CD4-positive, alpha-beta memory T cell (primary cell): ENCODE data around the gene SPTBN5. TPM values are rescaled to one million over a fixed set of nuclear protein-coding genes. Genes with fewer than 3 reads are reported as not detected.

Experiments used
- CTCF ChIA-PET: fragments of 350-600 bp; sonication (Branson Sonifier 250); formaldehyde crosslinking; loops from one replicate; lab custom pipeline; 2021; ENCODE audit warnings: inconsistent platforms; ENCODE audit not compliant: partially characterized antibody; lab: Charles Lee
- POLR2A ChIA-PET: fragments of 350-600 bp; sonication (Branson Sonifier 250); formaldehyde crosslinking; loops from one replicate; lab custom pipeline; 2021; ENCODE audit not compliant: partially characterized antibody; lab: Charles Lee
- DNase-seq, 5 donors: peaks; one replicate each; pipeline versions ENCODE4 v3.0.0 to v3.0.0-alpha.2; 2020 to 2022; ENCODE audit warnings: mixed read lengths in 1 of 5
- H3K27ac ChIP-seq: one replicate; pipeline ENCODE4 v1.7.0; 2013; ENCODE audit warnings: low read depth, low read length
- H3K27me3 ChIP-seq: 2 replicates; pipeline ENCODE4 v1.7.0; 2013; ENCODE audit warnings: mild to moderate bottlenecking, low read length, moderate library complexity; ENCODE audit not compliant: insufficient read depth
- H3K36me3 ChIP-seq: 2 replicates; pipeline ENCODE4 v1.7.0; 2013; ENCODE audit warnings: mild to moderate bottlenecking, low read length, moderate library complexity; ENCODE audit not compliant: insufficient read depth
- H3K4me1 ChIP-seq: 2 replicates; pipeline ENCODE4 v1.7.0; 2013; ENCODE audit warnings: mild to moderate bottlenecking, low read length, moderate library complexity; ENCODE audit not compliant: insufficient read depth
- H3K4me3 ChIP-seq, 2 donors: one replicate each; pipeline ENCODE4 v1.7.0; 2013; ENCODE audit warnings: low read length in 2 of 2, mild to moderate bottlenecking in 1 of 2
- H3K9me3 ChIP-seq, 2 donors: one replicate each; pipeline ENCODE4 v1.7.0; 2013; ENCODE audit warnings: low read length in 2 of 2, control low read depth in 1 of 2; ENCODE audit not compliant: control insufficient read depth in 1 of 2
- H3K27ac Mint-ChIP-seq, 7 donors: one replicate each; pipeline ENCODE4 v1.8.0; 2020 to 2021; ENCODE audit warnings: mixed read lengths in 7 of 7, mild to moderate bottlenecking in 6 of 7, inconsistent platforms in 3 of 7, moderate library complexity in 3 of 7
- H3K27me3 Mint-ChIP-seq, 2 donors: one replicate each; pipeline ENCODE4 v1.8.0; 2020 to 2021; ENCODE audit warnings: mixed read lengths in 2 of 2
- H3K36me3 Mint-ChIP-seq, 2 donors: one replicate each; pipeline ENCODE4 v1.8.0; 2020 to 2021; ENCODE audit warnings: mixed read lengths in 2 of 2, inconsistent platforms in 1 of 2, mild to moderate bottlenecking in 1 of 2
- H3K4me1 Mint-ChIP-seq, 4 donors: one replicate each; pipeline ENCODE4 v1.8.0; 2020 to 2021; ENCODE audit warnings: mixed read lengths in 4 of 4, mild to moderate bottlenecking in 1 of 4
- H3K4me3 Mint-ChIP-seq, 8 donors: one replicate each; pipeline ENCODE4 v1.8.0; 2020 to 2021; ENCODE audit warnings: mixed read lengths in 8 of 8, mild to moderate bottlenecking in 7 of 8, moderate library complexity in 6 of 8, inconsistent platforms in 3 of 8
- H3K9me3 Mint-ChIP-seq, 8 donors: one replicate each; pipeline ENCODE4 v1.8.0; 2020 to 2021; ENCODE audit warnings: mixed read lengths in 8 of 8, mild to moderate bottlenecking in 5 of 8, inconsistent platforms in 3 of 8, moderate library complexity in 1 of 8
- intact Hi-C: fragments of 100-400 bp; cut with micrococcal nuclease; formaldehyde crosslinking; loops from one replicate; pipeline ENCODE4 v1.15.1; 2023
- polyA plus RNA-seq, 2 donors: library from polyadenylated mRNA; unstranded; fragments of 300-500 nt; fragmentation: Illumina TruSeq; gene quantifications; one replicate each; pipeline ENCODE4 v1.2.3, GENCODE V29; 2021
- total RNA-seq, 2 experiments: library from RNA; stranded (reverse); gene quantifications; one replicate each; pipeline ENCODE4 v1.2.3, GENCODE V29; 2021

The SPTBN5 gene
- total and polyA plus RNA-seq, 4 experiments from 2014 or later = 0.03 to 2.7 (median 2.4) TPM; not detected in 1

DNA sequence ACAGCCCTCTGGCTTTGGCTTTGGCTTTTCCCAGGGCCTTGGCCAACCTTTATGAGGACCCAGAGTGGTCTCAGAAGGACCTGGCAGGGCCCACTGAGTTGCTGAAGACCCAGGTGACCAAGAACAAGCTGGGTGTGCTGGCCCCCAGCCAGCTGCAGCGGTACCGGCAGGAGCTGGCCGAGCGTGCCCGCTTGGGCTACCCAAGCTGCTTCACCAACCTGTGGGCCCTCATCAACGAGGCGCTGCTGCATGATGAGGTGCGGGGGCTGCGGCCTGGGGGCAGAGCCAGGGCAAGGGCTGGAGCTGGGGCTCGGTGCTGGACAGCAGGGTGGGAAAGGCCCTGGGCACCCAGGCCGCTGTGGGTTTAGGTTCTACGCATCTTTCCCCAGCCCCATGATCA is 49.0 kb downstream of the SPTBN5 start:
- ChIA-PET CTCF (interaction anchor here (1.6 to 2.3 kb wide), 2 partner anchors 13 to 60 kb away, joined by 4 to 10 read pairs; no protein-coding TSS in a partner anchor), POLR2A (no interaction called here)
- intact Hi-C loops = no loop called here
- Histone ChIP-seq H3K27ac (no peak overlapping the region), H3K9me3 (no peaks in the 10 kb centered on the region), H3K36me3 (peaks cover 24% of the 10 kb centered on the region), H3K27me3 (no peaks in the 10 kb centered on the region), H3K4me3 (no peak overlapping the region), H3K4me1 (no peaks in the 10 kb centered on the region)
- no peak overlapping the region for H3K27ac Mint-ChIP-seq
- H3K9me3 Mint-ChIP-seq = no peaks in the 10 kb centered on the region
- no peak for DNase-seq
- H3K4me3 Mint-ChIP-seq = no peak overlapping the region
- no peaks in the 10 kb centered on the region for H3K4me1 Mint-ChIP-seq
- H3K27me3 Mint-ChIP-seq = no peaks in the 10 kb centered on the region
- H3K36me3 Mint-ChIP-seq = peaks cover 0 to 45% of the 10 kb centered on the region in 2 donors

DNA sequence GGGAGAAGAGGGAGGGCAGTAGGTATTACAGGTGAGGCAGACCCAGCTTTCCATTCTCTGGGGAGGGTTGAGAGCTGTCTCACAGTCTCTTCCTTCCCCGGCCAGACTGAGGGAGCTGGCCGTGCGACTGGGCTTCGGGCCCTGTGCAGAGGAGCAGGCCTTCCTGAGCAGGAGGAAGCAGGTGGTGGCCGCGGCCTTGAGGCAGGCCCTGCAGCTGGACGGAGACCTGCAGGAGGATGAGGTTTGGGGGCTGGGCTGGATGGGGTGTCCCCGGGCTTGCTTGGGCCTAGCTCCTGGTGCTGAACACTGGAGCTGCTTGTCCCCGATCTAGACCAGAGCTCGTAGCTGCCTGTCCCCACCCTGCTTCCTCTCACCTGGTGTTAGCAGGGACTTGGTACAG is 50.3 kb downstream of the SPTBN5 start:
- Mint-ChIP-seq H3K27ac (no peak overlapping the region), H3K36me3 (peaks cover 0 to 41% of the 10 kb centered on the region in 2 donors), H3K27me3 (no peaks in the 10 kb centered on the region), H3K4me1 (no peaks in the 10 kb centered on the region), H3K4me3 (no peak overlapping the region), H3K9me3 (no peaks in the 10 kb centered on the region)
- H3K4me1 ChIP-seq = no peaks in the 10 kb centered on the region
- H3K27me3 ChIP-seq = no peaks in the 10 kb centered on the region
- ChIA-PET POLR2A (interaction anchor here (1.2 kb wide), 1 partner anchor 11 kb away, joined by 3 read pairs; no protein-coding TSS in a partner anchor), CTCF (interaction anchor here (0.9 to 1.5 kb wide), 2 partner anchors 61 to 71 kb away, joined by 3 to 4 read pairs; no protein-coding TSS in a partner anchor)
- no peak overlapping the region for H3K4me3 ChIP-seq
- intact Hi-C loops = no loop called here
- H3K9me3 ChIP-seq = no peaks in the 10 kb centered on the region
- DNase-seq = no peak
- H3K36me3 ChIP-seq = peaks cover 24% of the 10 kb centered on the region
- no peak overlapping the region for H3K27ac ChIP-seq

DNA sequence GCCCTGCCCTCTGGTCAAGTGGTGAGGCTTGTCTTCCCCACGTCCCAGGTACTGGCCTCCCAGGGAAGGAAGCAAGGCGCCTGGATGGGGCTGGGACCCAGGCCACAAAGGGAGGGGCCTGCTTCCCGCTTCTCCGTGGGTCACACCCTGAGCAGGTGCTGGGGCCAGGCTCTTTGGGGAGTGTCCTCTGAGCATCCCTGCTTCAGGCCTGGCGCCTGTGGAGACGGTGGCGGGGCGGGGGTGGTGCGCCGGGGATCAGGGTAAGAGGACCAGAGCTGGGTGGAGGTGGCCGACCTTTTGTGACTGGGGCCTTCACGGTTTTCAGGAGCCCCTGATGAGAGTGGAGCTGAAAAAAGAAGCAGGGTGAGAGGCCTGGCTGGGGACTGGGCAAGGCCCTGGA is 51.6 kb downstream of the SPTBN5 start:
- intact Hi-C loops = no loop called here
- Histone ChIP-seq H3K27ac (no peak overlapping the region), H3K27me3 (no peaks in the 10 kb centered on the region), H3K4me1 (no peaks in the 10 kb centered on the region), H3K9me3 (no peaks in the 10 kb centered on the region), H3K4me3 (no peak overlapping the region), H3K36me3 (peaks cover 16% of the 10 kb centered on the region)
- Mint-ChIP-seq H3K27me3 (no peaks in the 10 kb centered on the region), H3K4me1 (peaks cover 0 to 2% (median 0%) of the 10 kb centered on the region in 4 donors), H3K36me3 (peaks cover 0 to 32% of the 10 kb centered on the region in 2 donors), H3K9me3 (no peaks in the 10 kb centered on the region), H3K4me3 (no peak overlapping the region), H3K27ac (no peak overlapping the region)
- POLR2A ChIA-PET = interaction anchor here (1.2 kb wide), 1 partner anchor 10 kb away, joined by 3 read pairs; no protein-coding TSS in a partner anchor
- CTCF ChIA-PET = no interaction called here
- DNase-seq = no peak

DNA sequence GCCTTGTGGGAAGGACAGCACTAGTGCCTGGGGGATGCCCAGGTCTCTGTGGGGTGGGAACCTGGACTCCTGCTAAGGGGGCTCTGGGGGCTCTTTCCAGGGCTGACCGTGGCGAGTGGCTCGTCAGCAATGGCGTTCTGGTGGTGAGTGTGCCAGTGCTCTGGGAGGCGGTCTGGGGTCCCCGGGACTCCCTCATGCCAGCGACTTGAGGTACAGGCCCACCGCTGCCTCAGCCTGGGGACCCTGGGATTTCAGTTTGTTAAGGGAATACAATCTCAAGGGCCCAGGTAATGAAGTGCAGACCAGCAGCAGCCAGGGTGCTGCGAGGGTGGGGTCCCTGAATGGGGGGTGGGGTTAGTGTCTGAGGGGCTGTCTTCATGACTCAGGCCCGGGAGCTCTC is 52.7 kb downstream of the SPTBN5 start:
- DNase-seq = no peak
- Histone ChIP-seq H3K27me3 (no peaks in the 10 kb centered on the region), H3K9me3 (no peaks in the 10 kb centered on the region), H3K27ac (no peak overlapping the region), H3K4me3 (no peak overlapping the region), H3K36me3 (peaks cover 16% of the 10 kb centered on the region), H3K4me1 (no peaks in the 10 kb centered on the region)
- ChIA-PET POLR2A (no interaction called here), CTCF (no interaction called here)
- no peaks in the 10 kb centered on the region for H3K9me3 Mint-ChIP-seq
- H3K4me3 Mint-ChIP-seq = no peak overlapping the region
- no peaks in the 10 kb centered on the region for H3K27me3 Mint-ChIP-seq
- H3K4me1 Mint-ChIP-seq = peaks cover 0 to 5% (median under 1%) of the 10 kb centered on the region in 4 donors
- H3K36me3 Mint-ChIP-seq = peaks cover 0 to 28% of the 10 kb centered on the region in 2 donors
- intact Hi-C loops = no loop called here
- H3K27ac Mint-ChIP-seq = peak overlapping the region in 1 of 7 donors; percentile 47

DNA sequence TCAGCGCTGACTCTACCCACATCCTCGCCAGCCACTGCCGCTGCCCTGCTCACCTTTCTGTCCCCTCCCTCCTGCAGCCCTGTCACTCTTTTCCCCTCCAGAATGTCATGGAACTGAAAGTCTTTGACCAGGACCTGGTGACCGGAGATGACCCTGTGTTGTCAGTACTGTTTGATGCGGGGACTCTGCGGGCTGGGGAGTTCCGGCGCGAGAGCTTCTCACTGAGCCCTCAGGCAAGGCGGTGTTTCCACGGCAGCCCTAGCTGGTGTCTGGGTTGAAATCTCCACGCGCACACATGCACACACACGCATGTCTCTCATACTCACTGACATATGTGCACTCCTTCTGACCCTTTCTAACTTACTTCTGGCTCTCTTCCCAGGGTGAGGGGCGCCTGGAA is 53.2 kb downstream of the SPTBN5 start:
- CTCF ChIA-PET = no interaction called here
- H3K9me3 ChIP-seq = no peaks in the 10 kb centered on the region
- POLR2A ChIA-PET = no interaction called here
- no peaks in the 10 kb centered on the region for H3K9me3 Mint-ChIP-seq
- intact Hi-C loops = no loop called here
- no peak overlapping the region for H3K27ac ChIP-seq
- no peak overlapping the region for H3K4me3 ChIP-seq
- peaks cover 0 to 5% (median 2%) of the 10 kb centered on the region in 4 donors for H3K4me1 Mint-ChIP-seq
- peaks cover 0 to 27% of the 10 kb centered on the region in 2 donors for H3K36me3 Mint-ChIP-seq
- DNase-seq = no peak
- H3K36me3 ChIP-seq = peaks cover 16% of the 10 kb centered on the region
- H3K27me3 ChIP-seq = no peaks in the 10 kb centered on the region
- no peak overlapping the region for H3K27ac Mint-ChIP-seq
- H3K4me1 ChIP-seq = no peaks in the 10 kb centered on the region
- H3K27me3 Mint-ChIP-seq = no peaks in the 10 kb centered on the region
- no peak overlapping the region for H3K4me3 Mint-ChIP-seq

DNA sequence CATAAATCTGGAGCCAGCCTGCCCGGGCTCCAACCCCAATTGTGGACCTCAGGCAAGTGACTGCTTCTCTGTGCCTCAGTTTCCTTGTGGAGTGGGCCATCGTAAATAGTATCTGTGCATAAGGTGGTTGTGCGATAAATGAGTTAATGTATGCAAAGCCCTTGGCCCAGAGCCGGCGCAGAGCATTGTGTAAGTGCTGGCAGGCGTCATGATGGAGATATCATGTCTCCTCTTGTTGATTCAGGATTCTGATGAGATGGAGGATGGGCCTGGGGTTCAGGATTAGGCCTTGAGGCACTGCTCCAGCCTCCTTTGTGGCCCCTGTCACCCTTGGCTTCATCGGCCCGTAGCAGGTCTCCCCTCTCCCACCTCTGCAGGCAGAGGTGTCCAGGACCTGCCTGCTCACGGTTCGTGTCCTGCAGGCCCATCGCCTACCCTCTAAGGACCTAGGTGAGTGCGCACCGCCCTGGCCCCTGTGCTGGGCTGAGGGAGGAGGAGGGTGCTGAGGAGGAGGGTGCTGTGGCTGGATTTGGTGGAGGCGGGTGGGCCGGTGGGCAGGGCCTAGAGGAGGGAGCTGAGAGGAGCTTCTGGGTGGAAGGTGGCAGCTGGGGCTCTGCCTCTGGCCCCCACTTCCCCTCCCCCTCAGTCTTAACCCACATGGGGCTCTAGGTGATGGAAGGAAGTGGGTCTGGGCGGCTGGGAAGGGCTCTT is 53.9 kb downstream of the SPTBN5 start:
- Mint-ChIP-seq H3K36me3 (peaks cover 0 to 26% of the 10 kb centered on the region in 2 donors), H3K27ac (peak overlapping the region in 1 of 7 donors; percentile 47), H3K4me1 (peaks cover 0 to 6% (median 2%) of the 10 kb centered on the region in 4 donors), H3K27me3 (no peaks in the 10 kb centered on the region), H3K4me3 (no peak overlapping the region), H3K9me3 (no peaks in the 10 kb centered on the region)
- no peak for DNase-seq
- H3K27me3 ChIP-seq = no peaks in the 10 kb centered on the region
- ChIA-PET CTCF (no interaction called here), POLR2A (no interaction called here)
- peaks cover 13% of the 10 kb centered on the region for H3K36me3 ChIP-seq
- H3K4me1 ChIP-seq = no peaks in the 10 kb centered on the region
- intact Hi-C loops = no loop called here
- H3K9me3 ChIP-seq = no peaks in the 10 kb centered on the region
- H3K27ac ChIP-seq = no peak overlapping the region
- no peak overlapping the region for H3K4me3 ChIP-seq

DNA sequence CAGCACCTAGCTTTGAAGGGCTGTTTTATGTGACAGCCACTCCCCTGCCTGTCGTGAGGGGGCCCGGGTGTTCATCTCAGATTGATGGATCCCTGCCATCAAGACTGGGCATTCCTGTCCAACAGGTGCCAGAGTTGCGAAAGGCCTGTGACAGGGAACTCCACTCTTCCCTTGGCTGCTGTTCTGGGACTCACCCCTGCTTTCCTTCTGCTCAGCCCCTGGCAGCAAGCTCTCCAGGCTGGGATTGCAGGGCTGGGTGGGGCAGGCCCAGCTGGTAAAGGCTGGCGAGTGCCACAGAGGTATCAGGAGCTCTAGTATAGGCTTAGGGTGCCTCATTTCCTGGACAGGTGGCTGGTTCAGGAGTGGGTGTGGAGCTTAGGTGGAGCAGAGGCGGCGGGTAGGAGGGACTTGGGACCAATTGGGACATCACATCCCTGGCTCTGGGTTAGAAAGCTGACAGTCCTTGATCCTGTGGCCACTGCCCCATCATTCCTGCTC is 55.4 kb downstream of the SPTBN5 start, which contains the start of gene PLA2G4B:
Gene PLA2G4B, plus strand, starts transcription at position 448 of the 498 bp plus-strand sequence. CDS start 67 bp downstream, outside the sequence.
- H3K9me3 ChIP-seq = no peaks in the 10 kb centered on the region
- Mint-ChIP-seq H3K4me3 (no peak within 1 kb of the TSS), H3K9me3 (no peaks in the 10 kb centered on the region), H3K27ac (peak within 1 kb of the TSS in 3 of 7 donors; percentile 36 to 62 (median 47)), H3K36me3 (peaks cover 5 to 27% of the 10 kb centered on the region in 2 donors), H3K27me3 (no peaks in the 10 kb centered on the region), H3K4me1 (peaks cover 3 to 20% (median 12%) of the 10 kb centered on the region in 4 donors)
- no peaks in the 10 kb centered on the region for H3K4me1 ChIP-seq
- POLR2A ChIA-PET = interaction anchor here (1.0 kb wide), 1 partner anchor 64 kb away, joined by 3 read pairs; the partner anchor contains the start of gene MAPKBP1
- no peak within 1 kb of the TSS for H3K4me3 ChIP-seq
- peaks cover 7% of the 10 kb centered on the region for H3K36me3 ChIP-seq
- no peak for DNase-seq
- intact Hi-C loops = no loop called here
- H3K27me3 ChIP-seq = no peaks in the 10 kb centered on the region
- no peak within 1 kb of the TSS for H3K27ac ChIP-seq
- CTCF ChIA-PET = interaction anchor here (1.2 kb wide), 1 partner anchor 66 kb away, joined by 5 read pairs; no protein-coding TSS in a partner anchor
